ENCODE results near the gene KRT75. TPM values are rescaled to one million over a fixed set of nuclear protein-coding genes. Genes with fewer than 3 reads are reported as not detected.

KRT75 gene
- polyA plus RNA-seq, 3 donors = not detected

GRCh38 chr12:52442600-52443061, 8.5 kb upstream of the KRT75 start:
- DNase-seq (ENCODE audit: extremely low read depth in 1 of 11, low read depth in 9 of 11, low spot score in 4 of 11) = no peak

GRCh38 chr12:52441320-52441911, 7.2 kb upstream of the KRT75 start:
- DNase-seq (ENCODE audit: extremely low read depth in 1 of 11, low read depth in 9 of 11, low spot score in 4 of 11) = no peak

- DNase-seq (ENCODE audit: extremely low read depth in 1 of 11, low read depth in 9 of 11, low spot score in 4 of 11) = no peak
Measured at GRCh38 chr12:52440821-52441319, 6.7 kb upstream of the KRT75 start.

- DNase-seq (ENCODE audit: extremely low read depth in 1 of 11, low read depth in 9 of 11, low spot score in 4 of 11) = no peak
Measured at GRCh38 chr12:52439845-52440244, 5.7 kb upstream of the KRT75 start.

- no peak for DNase-seq (ENCODE audit: extremely low read depth in 1 of 11, low read depth in 9 of 11, low spot score in 4 of 11)
Measured at GRCh38 chr12:52439420-52439819, 5.2 kb upstream of the KRT75 start.

GRCh38 chr12:52438305-52439301, 4.4 kb upstream of the KRT75 start:
- no peak for DNase-seq (ENCODE audit: extremely low read depth in 1 of 11, low read depth in 9 of 11, low spot score in 4 of 11)

- no peak for DNase-seq (ENCODE audit: extremely low read depth in 1 of 11, low read depth in 9 of 11, low spot score in 4 of 11)
Measured at GRCh38 chr12:52437508-52437907, 3.3 kb upstream of the KRT75 start.

- no peak for DNase-seq (ENCODE audit: extremely low read depth in 1 of 11, low read depth in 9 of 11, low spot score in 4 of 11)
Measured at GRCh38 chr12:52436828-52437474, 2.8 kb upstream of the KRT75 start.

- DNase-seq (ENCODE audit: extremely low read depth in 1 of 11, low read depth in 9 of 11, low spot score in 4 of 11) = no peak
Measured at GRCh38 chr12:52436000-52436827, 2.0 kb upstream of the KRT75 start.

- DNase-seq (ENCODE audit: extremely low read depth in 1 of 11, low read depth in 9 of 11, low spot score in 4 of 11) = no peak
Measured at GRCh38 chr12:52435659-52435999, 1.5 kb upstream of the KRT75 start.

GRCh38 chr12:52434760-52435530, 774 bp upstream of the KRT75 start:
- no peak for DNase-seq (ENCODE audit: extremely low read depth in 1 of 11, low read depth in 9 of 11, low spot score in 4 of 11)

- no peak for DNase-seq (ENCODE audit: extremely low read depth in 1 of 11, low read depth in 9 of 11, low spot score in 4 of 11)
Measured at GRCh38 chr12:52433501-52434080, 580 bp downstream of the KRT75 start.

GRCh38 chr12:52432559-52433207, 1.5 kb downstream of the KRT75 start:
- DNase-seq (ENCODE audit: extremely low read depth in 1 of 11, low read depth in 9 of 11, low spot score in 4 of 11) = no peak

GRCh38 chr12:52428121-52428520, 6.0 kb downstream of the KRT75 start:
- DNase-seq (ENCODE audit: extremely low read depth in 1 of 11, low read depth in 9 of 11, low spot score in 4 of 11) = no peak

GRCh38 chr12:52427083-52427482, 7.1 kb downstream of the KRT75 start:
- no peak for DNase-seq (ENCODE audit: extremely low read depth in 1 of 11, low read depth in 9 of 11, low spot score in 4 of 11)

GRCh38 chr12:52426034-52426433, 8.1 kb downstream of the KRT75 start:
- no peak for DNase-seq (ENCODE audit: extremely low read depth in 1 of 11, low read depth in 9 of 11, low spot score in 4 of 11)

GRCh38 chr12:52425466-52425865, 8.7 kb downstream of the KRT75 start:
- no peak for DNase-seq (ENCODE audit: extremely low read depth in 1 of 11, low read depth in 9 of 11, low spot score in 4 of 11)
